ENCODE data around the gene KIF12.

KIF12 gene

DNA sequence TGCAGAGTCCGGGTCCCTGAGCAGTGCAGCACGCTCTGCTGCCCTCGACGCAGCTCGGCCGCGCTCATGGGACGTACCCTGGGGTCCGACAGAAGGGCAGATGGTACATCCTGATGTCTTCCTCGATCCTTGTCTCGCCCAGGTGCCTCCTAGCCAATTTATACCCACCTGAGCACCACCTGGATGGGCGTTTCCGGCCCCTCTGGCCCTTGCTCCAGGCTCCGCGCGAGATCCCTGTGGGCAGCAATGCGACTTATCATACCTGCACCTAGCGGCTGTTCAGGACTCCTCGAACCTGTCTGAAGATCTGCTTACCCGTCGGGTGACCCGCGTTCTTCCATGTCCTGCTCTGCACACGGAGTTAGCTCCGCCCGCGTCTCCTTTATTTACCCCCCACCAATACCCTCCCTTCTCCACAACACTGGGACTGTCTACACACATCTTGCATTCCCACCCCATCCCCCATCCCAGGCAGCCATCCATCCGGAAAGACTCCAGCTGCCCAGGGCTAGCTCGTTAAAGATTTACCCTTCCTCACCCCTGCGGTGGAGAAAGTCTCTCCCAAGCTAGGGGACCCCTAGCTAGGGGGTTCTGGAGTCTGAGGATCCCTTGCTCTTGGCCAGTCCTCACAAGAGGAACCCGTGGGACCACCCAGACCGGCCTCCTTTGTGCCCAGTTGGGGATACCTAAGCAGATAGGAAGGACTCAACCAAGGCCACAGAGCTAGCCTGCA is at the start of gene KIF12:
Gene KIF12, minus strand, starts transcription at position 357 of the 733 bp plus-strand sequence. Its CDS starts 16 bp downstream, at position 341.
- no peaks in the 10 kb centered on the region for H3K9me3 ChIP-seq (ENCODE audit: control insufficient read depth, low read length)
- H3K27me3 ChIP-seq (ENCODE audit: control insufficient read depth, insufficient read depth, low read length), result no peaks in the 10 kb centered on the region
- peak within 1 kb of the TSS; percentile 60 for H2AFZ ChIP-seq
- H3K4me1 ChIP-seq, result no peaks in the 10 kb centered on the region
- TF ChIP-seq, protein P1, sequence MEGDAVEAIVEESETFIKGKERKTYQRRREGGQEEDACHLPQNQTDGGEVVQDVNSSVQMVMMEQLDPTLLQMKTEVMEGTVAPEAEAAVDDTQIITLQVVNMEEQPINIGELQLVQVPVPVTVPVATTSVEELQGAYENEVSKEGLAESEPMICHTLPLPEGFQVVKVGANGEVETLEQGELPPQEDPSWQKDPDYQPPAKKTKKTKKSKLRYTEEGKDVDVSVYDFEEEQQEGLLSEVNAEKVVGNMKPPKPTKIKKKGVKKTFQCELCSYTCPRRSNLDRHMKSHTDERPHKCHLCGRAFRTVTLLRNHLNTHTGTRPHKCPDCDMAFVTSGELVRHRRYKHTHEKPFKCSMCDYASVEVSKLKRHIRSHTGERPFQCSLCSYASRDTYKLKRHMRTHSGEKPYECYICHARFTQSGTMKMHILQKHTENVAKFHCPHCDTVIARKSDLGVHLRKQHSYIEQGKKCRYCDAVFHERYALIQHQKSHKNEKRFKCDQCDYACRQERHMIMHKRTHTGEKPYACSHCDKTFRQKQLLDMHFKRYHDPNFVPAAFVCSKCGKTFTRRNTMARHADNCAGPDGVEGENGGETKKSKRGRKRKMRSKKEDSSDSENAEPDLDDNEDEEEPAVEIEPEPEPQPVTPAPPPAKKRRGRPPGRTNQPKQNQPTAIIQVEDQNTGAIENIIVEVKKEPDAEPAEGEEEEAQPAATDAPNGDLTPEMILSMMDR (IDR thresholded peaks at IDR 0.05), result no peak
- peak within 1 kb of the TSS; percentile 49 for H3K4me2 ChIP-seq (ENCODE audit: low read length)
- no peak within 1 kb of the TSS for H3K9ac ChIP-seq
- H3K4me3 ChIP-seq (ENCODE audit: low read depth, low read length), result no peak within 1 kb of the TSS
- no peak within 1 kb of the TSS for H3K27ac ChIP-seq
- H3K79me2 ChIP-seq, result no peaks in the 10 kb centered on the region
- H3K36me3 ChIP-seq (ENCODE audit: control insufficient read depth, insufficient read depth, low read length), result no peaks in the 10 kb centered on the region

DNA sequence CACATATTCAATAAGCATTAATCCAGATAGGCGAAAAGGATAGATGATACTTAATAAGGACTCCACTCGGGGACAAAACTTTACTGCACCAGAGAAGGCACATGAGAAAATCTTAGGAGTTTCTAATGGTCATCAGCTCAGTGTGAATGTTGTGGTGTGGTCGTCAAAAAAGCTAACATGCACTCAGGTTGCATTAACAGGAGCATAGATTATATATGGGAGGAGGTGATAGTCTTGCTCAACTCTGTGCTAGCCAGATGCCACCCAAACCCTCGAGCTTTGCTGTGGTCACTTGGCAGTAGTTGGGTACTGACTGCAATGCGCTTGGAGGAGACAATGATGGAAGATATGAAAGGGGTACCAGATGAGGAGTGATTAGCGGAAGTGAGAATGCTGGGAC is 47.6 kb upstream of the KIF12 start:
- Histone ChIP-seq H3K4me2 (ENCODE audit: low read length) (no peak overlapping the region), H3K27me3 (ENCODE audit: control insufficient read depth, insufficient read depth, low read length) (no peaks in the 10 kb centered on the region), H2AFZ (no peak overlapping the region), H3K36me3 (ENCODE audit: control insufficient read depth, insufficient read depth, low read length) (no peaks in the 10 kb centered on the region), H3K4me3 (ENCODE audit: low read depth, low read length) (no peak overlapping the region), H3K9me3 (ENCODE audit: control insufficient read depth, low read length) (no peaks in the 10 kb centered on the region), H3K4me1 (no peaks in the 10 kb centered on the region), H3K27ac (no peak overlapping the region), H3K9ac (no peak overlapping the region), H3K79me2 (no peaks in the 10 kb centered on the region)
- TF ChIP-seq, protein P1 (IDR thresholded peaks at IDR 0.05), result no peak

DNA sequence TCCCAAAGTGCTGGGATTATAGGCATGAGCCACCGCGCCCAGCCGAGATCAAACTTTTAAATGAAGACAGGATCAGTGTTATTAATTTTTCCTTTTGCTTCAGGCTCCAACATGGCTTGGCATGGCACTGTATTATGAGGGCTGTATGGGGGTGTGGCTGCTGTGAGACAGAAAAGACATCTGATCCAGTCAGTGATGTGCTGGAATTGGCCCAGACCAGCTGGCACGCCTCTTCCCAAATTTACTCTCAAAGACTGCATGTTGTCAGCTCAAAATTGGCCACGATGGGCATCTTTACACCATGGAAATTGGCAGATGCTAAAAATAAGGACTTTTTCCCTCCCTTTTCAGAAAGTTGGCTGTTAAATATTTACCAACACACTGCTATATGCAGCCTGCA is 44.1 kb upstream of the KIF12 start:
- no peak overlapping the region for H3K27ac ChIP-seq
- no peaks in the 10 kb centered on the region for H3K36me3 ChIP-seq (ENCODE audit: control insufficient read depth, insufficient read depth, low read length)
- H3K9me3 ChIP-seq (ENCODE audit: control insufficient read depth, low read length), result no peaks in the 10 kb centered on the region
- no peak overlapping the region for H3K4me2 ChIP-seq (ENCODE audit: low read length)
- no peak overlapping the region for H3K4me3 ChIP-seq (ENCODE audit: low read depth, low read length)
- H3K4me1 ChIP-seq, result no peaks in the 10 kb centered on the region
- no peaks in the 10 kb centered on the region for H3K79me2 ChIP-seq
- H3K9ac ChIP-seq, result no peak overlapping the region
- TF ChIP-seq, protein P1 (IDR thresholded peaks at IDR 0.05), result no peak
- H3K27me3 ChIP-seq (ENCODE audit: control insufficient read depth, insufficient read depth, low read length), result no peaks in the 10 kb centered on the region
- no peak overlapping the region for H2AFZ ChIP-seq

DNA sequence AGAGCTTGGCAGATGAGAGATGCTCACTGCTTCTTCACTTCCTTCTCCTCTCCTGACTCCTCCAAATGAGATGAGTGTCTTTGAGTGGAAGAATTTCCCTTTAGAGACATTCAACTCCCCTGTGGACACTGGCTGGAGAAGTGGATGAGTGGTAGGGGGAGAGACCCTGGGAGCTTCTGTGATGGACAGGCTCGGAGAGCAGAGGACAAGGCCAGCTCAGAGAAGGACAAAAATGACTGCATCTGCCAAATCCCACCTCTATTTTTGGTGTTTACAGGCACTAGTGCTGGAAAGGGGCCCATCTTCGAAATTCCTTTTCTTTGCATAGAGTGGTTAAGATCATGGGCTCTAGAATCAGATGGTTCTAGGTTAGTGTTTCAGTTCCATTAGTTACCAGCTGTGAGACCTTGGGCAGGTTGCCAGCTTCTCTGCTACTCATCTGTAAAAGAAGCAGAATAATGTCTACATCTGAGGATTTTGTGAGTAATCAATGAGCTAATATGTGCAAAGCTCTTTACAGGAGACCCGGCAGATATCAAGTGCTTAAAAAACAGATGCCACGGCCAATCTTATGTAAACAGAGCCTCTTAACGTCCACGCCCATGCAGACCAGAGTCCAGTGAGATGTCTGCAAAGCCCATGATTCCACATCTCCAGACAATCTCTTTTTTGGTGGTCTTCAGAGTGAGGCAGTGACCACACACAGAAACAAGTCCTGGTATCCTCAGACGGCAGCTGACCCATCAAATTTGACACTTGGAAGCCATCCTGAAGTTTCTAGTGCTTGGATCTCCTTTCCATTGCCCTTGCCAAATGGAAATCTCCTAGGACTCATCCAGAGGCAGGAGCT is 42.7 kb upstream of the KIF12 start:
- no peak overlapping the region for H2AFZ ChIP-seq
- H3K4me1 ChIP-seq, result no peaks in the 10 kb centered on the region
- no peaks in the 10 kb centered on the region for H3K27me3 ChIP-seq (ENCODE audit: control insufficient read depth, insufficient read depth, low read length)
- no peaks in the 10 kb centered on the region for H3K9me3 ChIP-seq (ENCODE audit: control insufficient read depth, low read length)
- no peak overlapping the region for H3K27ac ChIP-seq
- no peak overlapping the region for H3K4me2 ChIP-seq (ENCODE audit: low read length)
- no peaks in the 10 kb centered on the region for H3K36me3 ChIP-seq (ENCODE audit: control insufficient read depth, insufficient read depth, low read length)
- no peak overlapping the region for H3K9ac ChIP-seq
- TF ChIP-seq, protein P1 (IDR thresholded peaks at IDR 0.05), result no peak
- H3K4me3 ChIP-seq (ENCODE audit: low read depth, low read length), result no peak overlapping the region
- H3K79me2 ChIP-seq, result no peaks in the 10 kb centered on the region
